Sigmoid colon (tissue), 7 donors: ENCODE results near the gene SPTBN1. TPM values are rescaled to one million over a fixed set of nuclear protein-coding genes. Genes with fewer than 3 reads are reported as not detected.

Experiments
- DNase-seq: peaks from one replicate; pipeline ENCODE4 v3.0.0-alpha.2; 2019
- H3K27ac ChIP-seq, 4 donors: fragments of 200-600 bp; sonication (generic); one replicate each; pipeline ENCODE4 v1.5.1; 2016 to 2019; ENCODE audit warnings: mild to moderate bottlenecking in 1 of 4
- H3K27me3 ChIP-seq, 3 donors: fragments of 200-600 bp; sonication (generic); one replicate each; pipeline ENCODE4 v1.5.1; 2019; ENCODE audit warnings: mild to moderate bottlenecking in 1 of 3
- H3K36me3 ChIP-seq, 4 donors: fragments of 200-600 bp; sonication (generic); one replicate each; pipeline ENCODE4 v1.5.1; 2016 to 2019
- H3K4me1 ChIP-seq, 4 donors: fragments of 200-600 bp; sonication (generic); one replicate each; pipeline ENCODE4 v1.5.1; 2017 to 2019
- H3K4me3 ChIP-seq, 4 donors: fragments of 200-600 bp; sonication (generic); one replicate each; pipeline ENCODE4 v1.5.1; 2017 to 2019; ENCODE audit warnings: mild to moderate bottlenecking in 2 of 4, moderate library complexity in 1 of 4
- H3K9me3 ChIP-seq, 4 donors: fragments of 200-600 bp in 3 of 4; sonication (generic) in 3 of 4; one replicate each; pipeline versions ENCODE4 v1.5.1 to v1.6.1; 2013 to 2019
- EP300 ChIP-seq, 4 donors: sonication (generic); formaldehyde crosslinking; IDR thresholded peaks; one replicate each; pipeline ENCODE4 v1.6.1; 2017; ENCODE audit warnings: antibody characterized with exemption in 4 of 4
- POLR2A ChIP-seq, 2 donors: fragments of 450-650 bp; IDR thresholded peaks; one replicate each; pipeline ENCODE4 v1.6.1; 2016; ENCODE audit warnings: antibody characterized with exemption in 2 of 2, mild to moderate bottlenecking in 2 of 2, moderate library complexity in 2 of 2
- POLR2AphosphoS5 ChIP-seq, 4 donors: sonication (generic); formaldehyde crosslinking; IDR thresholded peaks; one replicate each; pipeline ENCODE4 v1.6.1; 2017; ENCODE audit warnings: antibody characterized with exemption in 4 of 4
- WGBS, 2 donors: extraction: QIAGEN DNeasy Blood & Tissue Kit; methylation state at CpG; one replicate each; pipeline ENCODE4 v1.1.7; 2013; 5-methylcytosine and 5-hydroxymethylcytosine counted together
- intact Hi-C: fragments of 100-400 bp; cut with DNase I; formaldehyde crosslinking; loops from one replicate; pipeline ENCODE4 v1.15.1; 2023
- polyA plus RNA-seq, 3 donors: library from polyadenylated mRNA; stranded (reverse); fragments of 200-250 nt; gene quantifications; one replicate each; pipeline ENCODE4 v1.2.3, GENCODE V29; 2013
- total RNA-seq, 4 donors: library from RNA; depleted of rRNA; stranded (reverse); fragments of >200 nt; gene quantifications; one replicate each; pipeline ENCODE4 v1.1.0, GENCODE V29; 2016
- TF ChIP-seq, protein P1 (sequence below), 4 experiments: fragments of 450-650 bp in 3 of 4; fragments of 200-600 bp in 1 of 4; IDR thresholded peaks; one replicate each; pipeline ENCODE4 v1.5.1; 2016 to 2019; ENCODE audit warnings: antibody characterized with exemption in 4 of 4, mild to moderate bottlenecking in 3 of 4, moderate library complexity in 2 of 4
- donor health status: healthy with polysubstance abuse.
- donor health status: Bipolar disorder and iron deficiency.
- donor health status: healthy.

Gene SPTBN1
- total and polyA plus RNA-seq, 7 donors: 23.1 to 273 (median 169) TPM

GRCh38 chr2:54456612-54457322 lies 640 bp downstream of the SPTBN1 start:
- peak; percentile 73 for DNase-seq
- 0 to 1% methylated on average over 87 of the region's 87 CpGs for WGBS, 2 donors
- Histone ChIP-seq H3K4me3 (peak overlapping the region; percentile 79 to 85 (median 83)), H3K36me3 (no peaks in the 10 kb centered on the region), H3K9me3 (no peaks in the 10 kb centered on the region), H3K27ac (peak overlapping the region; percentile 96 to 98 (median 96)), H3K27me3 (no peaks in the 10 kb centered on the region), H3K4me1 (peaks cover 0 to 50% (median 36%) of the 10 kb centered on the region in 4 donors)
- TF ChIP-seq, protein P1, sequence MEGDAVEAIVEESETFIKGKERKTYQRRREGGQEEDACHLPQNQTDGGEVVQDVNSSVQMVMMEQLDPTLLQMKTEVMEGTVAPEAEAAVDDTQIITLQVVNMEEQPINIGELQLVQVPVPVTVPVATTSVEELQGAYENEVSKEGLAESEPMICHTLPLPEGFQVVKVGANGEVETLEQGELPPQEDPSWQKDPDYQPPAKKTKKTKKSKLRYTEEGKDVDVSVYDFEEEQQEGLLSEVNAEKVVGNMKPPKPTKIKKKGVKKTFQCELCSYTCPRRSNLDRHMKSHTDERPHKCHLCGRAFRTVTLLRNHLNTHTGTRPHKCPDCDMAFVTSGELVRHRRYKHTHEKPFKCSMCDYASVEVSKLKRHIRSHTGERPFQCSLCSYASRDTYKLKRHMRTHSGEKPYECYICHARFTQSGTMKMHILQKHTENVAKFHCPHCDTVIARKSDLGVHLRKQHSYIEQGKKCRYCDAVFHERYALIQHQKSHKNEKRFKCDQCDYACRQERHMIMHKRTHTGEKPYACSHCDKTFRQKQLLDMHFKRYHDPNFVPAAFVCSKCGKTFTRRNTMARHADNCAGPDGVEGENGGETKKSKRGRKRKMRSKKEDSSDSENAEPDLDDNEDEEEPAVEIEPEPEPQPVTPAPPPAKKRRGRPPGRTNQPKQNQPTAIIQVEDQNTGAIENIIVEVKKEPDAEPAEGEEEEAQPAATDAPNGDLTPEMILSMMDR (IDR thresholded peaks at IDR 0.05): no peak
- peak in 1 of 4 donors; percentile 13 for TF ChIP-seq POLR2AphosphoS5 (IDR thresholded peaks at IDR 0.05)
- no peak for TF ChIP-seq EP300 (IDR thresholded peaks at IDR 0.05)
- no peak for TF ChIP-seq POLR2A (IDR thresholded peaks at IDR 0.05)
- intact Hi-C loops: loop anchor here (2.0 to 5.0 kb wide), 5 partner anchors 101 to 249 kb away; a partner anchor contains a TSS

- intact Hi-C loops: loop anchor here (2.0 to 5.0 kb wide), 5 partner anchors 100 to 250 kb away; a partner anchor contains a TSS
- peak; percentile 77 for DNase-seq
- peak overlapping the region; percentile 79 to 85 (median 83) for H3K4me3 ChIP-seq
- no peak for TF ChIP-seq EP300 (IDR thresholded peaks at IDR 0.05)
- TF ChIP-seq POLR2AphosphoS5 (IDR thresholded peaks at IDR 0.05): peak in 1 of 4 donors; percentile 21
- no peaks in the 10 kb centered on the region for H3K9me3 ChIP-seq
- no peaks in the 10 kb centered on the region for H3K36me3 ChIP-seq
- H3K4me1 ChIP-seq: peaks cover 0 to 57% (median 40%) of the 10 kb centered on the region in 4 donors
- peak overlapping the region; percentile 96 to 98 (median 96) for H3K27ac ChIP-seq
- WGBS, 2 donors: 1 to 2% methylated on average over 35 of the region's 35 CpGs
- no peaks in the 10 kb centered on the region for H3K27me3 ChIP-seq
Observed at GRCh38 chr2:54457323-54458023, 1.3 kb downstream of the SPTBN1 start.

DNA sequence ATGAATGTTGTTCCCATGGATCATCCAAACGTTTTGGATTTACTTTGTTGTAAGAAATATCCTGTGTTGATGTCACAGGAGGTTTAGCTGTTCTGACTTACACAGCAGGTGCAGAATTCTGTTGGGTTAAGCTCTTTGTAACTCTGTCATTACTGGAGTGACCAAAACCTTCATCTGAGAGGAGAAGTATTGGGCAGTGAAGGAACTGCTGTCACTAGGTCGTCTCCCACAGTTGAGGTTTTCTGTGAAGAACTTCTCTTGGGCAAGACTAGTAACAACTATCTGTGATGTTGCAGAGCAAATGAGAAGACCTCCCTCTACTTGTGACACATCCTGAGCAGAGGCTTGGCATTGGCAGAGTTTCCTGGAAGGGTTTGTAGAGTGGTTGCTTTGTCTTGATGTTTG lies 2.9 kb downstream of the SPTBN1 start:
- no peaks in the 10 kb centered on the region for H3K27me3 ChIP-seq
- H3K27ac ChIP-seq: peak overlapping the region; percentile 96 to 98 (median 96)
- no peak for DNase-seq
- peaks cover 0 to 70% (median 49%) of the 10 kb centered on the region in 4 donors for H3K4me1 ChIP-seq
- peak overlapping the region; percentile 79 to 85 (median 83) for H3K4me3 ChIP-seq
- H3K9me3 ChIP-seq: no peaks in the 10 kb centered on the region
- intact Hi-C loops: loop anchor here (5.0 kb wide), 4 partner anchors 98 to 252 kb away; no protein-coding TSS in a partner anchor
- TF ChIP-seq EP300 (IDR thresholded peaks at IDR 0.05): no peak
- TF ChIP-seq POLR2AphosphoS5 (IDR thresholded peaks at IDR 0.05): peak in 2 of 4 donors; percentile 16 to 17
- no peaks in the 10 kb centered on the region for H3K36me3 ChIP-seq
- 32 to 35% methylated on average over 2 of the region's 2 CpGs for WGBS, 2 donors

DNA sequence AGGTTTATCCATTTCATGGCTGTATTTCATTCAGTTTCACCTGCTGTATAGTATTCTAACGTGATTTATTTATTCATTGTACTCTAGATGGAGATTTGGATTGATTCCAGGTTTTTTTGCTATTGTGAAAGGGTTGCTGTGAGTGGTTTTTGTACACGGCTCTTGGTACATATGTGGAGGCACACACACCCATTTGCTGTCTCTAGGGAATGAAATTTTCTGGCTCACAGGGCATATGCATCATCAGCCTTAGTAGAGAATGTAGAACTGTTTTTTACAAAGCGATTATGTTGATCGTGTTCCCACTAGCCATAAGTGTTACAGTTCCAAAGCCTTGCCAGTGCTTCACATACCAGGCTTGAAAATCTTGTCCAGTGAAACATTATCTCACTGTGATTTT lies 5.1 kb downstream of the SPTBN1 start:
- no peak for DNase-seq
- TF ChIP-seq POLR2AphosphoS5 (IDR thresholded peaks at IDR 0.05) (peak in 3 of 4 donors; percentile 24 to 58 (median 56)), POLR2A (IDR thresholded peaks at IDR 0.05) (no peak), EP300 (IDR thresholded peaks at IDR 0.05) (peak in 1 of 4 donors; percentile 17)
- TF ChIP-seq, protein P1 (IDR thresholded peaks at IDR 0.05): no peak
- Histone ChIP-seq H3K27ac (peak overlapping the region; percentile 49 to 98 (median 96)), H3K27me3 (no peaks in the 10 kb centered on the region), H3K4me1 (peaks cover 0 to 79% (median 59%) of the 10 kb centered on the region in 4 donors), H3K9me3 (no peaks in the 10 kb centered on the region), H3K4me3 (no peak overlapping the region), H3K36me3 (no peaks in the 10 kb centered on the region)
- intact Hi-C loops: no loop called here
- WGBS, 2 donors: 68 to 69% methylated on average over 4 of the region's 4 CpGs

DNA sequence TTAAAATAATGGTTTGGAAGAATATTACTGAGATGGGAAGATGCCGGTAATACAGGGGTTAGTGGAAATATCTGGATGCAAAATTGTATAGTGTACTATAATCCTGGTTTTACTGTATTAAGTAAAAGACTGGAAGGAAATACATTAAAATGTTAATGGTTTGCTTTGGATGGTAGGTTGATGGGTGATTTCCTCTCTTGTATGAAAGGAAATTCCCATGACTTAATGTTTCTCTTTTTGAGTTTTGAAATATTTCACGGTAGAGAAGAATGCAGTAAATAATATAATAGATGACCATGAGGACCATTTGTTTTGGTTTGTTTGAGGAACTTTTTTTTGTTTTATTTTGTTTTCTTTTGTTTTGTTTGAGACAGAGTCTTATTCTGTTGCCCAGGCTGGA lies 8.2 kb downstream of the SPTBN1 start:
- Histone ChIP-seq H3K36me3 (no peaks in the 10 kb centered on the region), H3K27me3 (no peaks in the 10 kb centered on the region), H3K9me3 (no peaks in the 10 kb centered on the region), H3K4me1 (peaks cover 0 to 89% (median 66%) of the 10 kb centered on the region in 4 donors), H3K4me3 (no peak overlapping the region), H3K27ac (peak overlapping the region; percentile 30 to 97 (median 74))
- 81 to 87% methylated on average over 2 of the region's 2 CpGs for WGBS, 2 donors
- intact Hi-C loops: no loop called here
- TF ChIP-seq EP300 (IDR thresholded peaks at IDR 0.05): no peak
- no peak for TF ChIP-seq POLR2A (IDR thresholded peaks at IDR 0.05)
- no peak for TF ChIP-seq POLR2AphosphoS5 (IDR thresholded peaks at IDR 0.05)
- TF ChIP-seq, protein P1 (IDR thresholded peaks at IDR 0.05): no peak
- DNase-seq: no peak
